Psoas muscle (tissue), 8 donors: ENCODE data around the gene CFAP46. TPM values are rescaled to one million over a fixed set of nuclear protein-coding genes. Genes with fewer than 3 reads are reported as not detected.

Experiments
- ATAC-seq, 4 donors: fragments of 200-7000 bp; cut with Tn5 transposase; one replicate each; pipeline ENCODE4 v1.9.1; 2020; ENCODE audit warnings: moderate library complexity in 3 of 4, mild to moderate bottlenecking in 2 of 4
- DNase-seq, 2 donors: peaks; one replicate each; pipeline ENCODE4 v3.0.0-alpha.2; 2020
- H3K27ac ChIP-seq: fragments of 200-600 bp; one replicate; pipeline ENCODE4 v1.8.0; 2022
- H3K27me3 ChIP-seq, 3 donors: fragments of 200-600 bp in 1 of 3; one replicate each; pipeline versions ENCODE4 v1.6.1 to v1.8.0; 2013 to 2022; ENCODE audit warnings: low read length in 2 of 3, mild to moderate bottlenecking in 2 of 3, moderate library complexity in 1 of 3; ENCODE audit not compliant: insufficient read depth in 3 of 3
- H3K36me3 ChIP-seq, 2 donors: fragments of 200-600 bp in 1 of 2; one replicate each; pipeline versions ENCODE4 v1.6.1 to v1.8.0; 2013 to 2022; ENCODE audit warnings: low read depth in 1 of 2, mild to moderate bottlenecking in 1 of 2, moderate library complexity in 1 of 2; ENCODE audit not compliant: insufficient read depth in 1 of 2
- H3K4me1 ChIP-seq: fragments of 200-600 bp; one replicate; pipeline ENCODE4 v1.8.0; 2022
- H3K4me3 ChIP-seq: fragments of 200-600 bp; one replicate; pipeline ENCODE4 v1.8.0; 2022; ENCODE audit warnings: mild to moderate bottlenecking
- H3K9me3 ChIP-seq: fragments of 200-600 bp; one replicate; pipeline ENCODE4 v1.8.0; 2022
- CTCF ChIP-seq: fragments of 200-600 bp; IDR thresholded peaks from one replicate; pipeline ENCODE4 v1.8.0; 2022; ENCODE audit warnings: antibody characterized with exemption
- WGBS, 3 donors: extraction: QIAGEN DNeasy Blood & Tissue Kit; methylation state at CpG; one replicate each; pipeline versions ENCODE4 v1.1.6 to v1.1.7; 2013; 5-methylcytosine and 5-hydroxymethylcytosine counted together
- intact Hi-C, 2 donors: fragments of 100-400 bp; cut with DNase I; formaldehyde crosslinking; loops; one replicate each; pipeline versions ENCODE4 v1.11.0 to v1.14.2; 2022
- polyA plus RNA-seq, 3 donors: library from polyadenylated mRNA; stranded (reverse); fragments of 200-250 nt; gene quantifications; one replicate each; pipeline ENCODE4 v1.2.3, GENCODE V29; 2013
- total RNA-seq, 4 donors: library from RNA; stranded (reverse); fragmentation: NEBNext Ultra II Directional in 2 of 4; extraction: Animal tissue kit (Norgen Biotek cat#: 25700) in 2 of 4; gene quantifications; one replicate each; pipeline versions ENCODE4 v1.2.1 to v1.2.4, GENCODE V29; 2021 to 2023
- donor health status: healthy with polysubstance abuse.
- donor health status: DM: no; HTN: no; CAD: no; lungs with moderate emphysema.
- donor health status: Bipolar disorder and iron deficiency.
- donor health status: healthy.
- donor health status: DM: yes; HTN: yes; CAD: no.
- donor health status: DM: no; HTN: no; CAD: no.
- donor health status: DM: no; HTN: no; CAD: no.
- donor health status: DM: yes; HTN: yes; CAD: no.

Gene CFAP46
- total and polyA plus RNA-seq, 7 donors, result 3.9 to 25.4 (median 13.8) TPM

GRCh38 chr10:132943058-132943790 lies 854 bp upstream of the CFAP46 start:
- Histone ChIP-seq H3K36me3 (no peaks in the 10 kb centered on the region), H3K4me3 (peak overlapping the region; percentile 63), H3K27me3 (peaks cover 0 to 47% (median 15%) of the 10 kb centered on the region in 3 donors), H3K27ac (no peak overlapping the region), H3K9me3 (no peaks in the 10 kb centered on the region), H3K4me1 (peaks cover 8% of the 10 kb centered on the region)
- no peak for TF ChIP-seq CTCF
- WGBS, 3 donors, result 25 to 40% (median 29%) methylated on average over 42 to 43 of the region's 43 CpGs
- intact Hi-C loops, result no loop called here
- ATAC-seq (no peak), DNase-seq (peak in 1 of 2 donors; percentile 19)

- no peak overlapping the region for H3K4me3 ChIP-seq
- H3K9me3 ChIP-seq, result no peaks in the 10 kb centered on the region
- no peak for TF ChIP-seq CTCF
- WGBS, 3 donors, result 60 to 74% (median 65%) methylated on average over 11 of the region's 11 CpGs
- H3K27ac ChIP-seq, result no peak overlapping the region
- DNase-seq (no peak), ATAC-seq (no peak)
- peaks cover 8% of the 10 kb centered on the region for H3K4me1 ChIP-seq
- peaks cover 0 to 47% (median 16%) of the 10 kb centered on the region in 3 donors for H3K27me3 ChIP-seq
- no peaks in the 10 kb centered on the region for H3K36me3 ChIP-seq
- intact Hi-C loops, result no loop called here
These were observed 724 bp downstream of the CFAP46 start for GRCh38 chr10:132941640-132942051.

GRCh38 chr10:132940791-132941465 lies 1.4 kb downstream of the CFAP46 start:
- 84 to 86% (median 84%) methylated on average over 28 of the region's 28 CpGs for WGBS, 3 donors
- no peaks in the 10 kb centered on the region for H3K36me3 ChIP-seq
- peaks cover 0 to 47% (median 16%) of the 10 kb centered on the region in 3 donors for H3K27me3 ChIP-seq
- intact Hi-C loops, result loop anchor here (1.0 kb wide), 1 partner anchor 183 kb away; no protein-coding TSS in a partner anchor
- TF ChIP-seq CTCF, result no peak
- H3K27ac ChIP-seq, result no peak overlapping the region
- ATAC-seq (no peak), DNase-seq (no peak)
- no peaks in the 10 kb centered on the region for H3K9me3 ChIP-seq
- H3K4me3 ChIP-seq, result no peak overlapping the region
- H3K4me1 ChIP-seq, result peaks cover 8% of the 10 kb centered on the region

- Histone ChIP-seq H3K4me1 (peaks cover 8% of the 10 kb centered on the region), H3K27ac (no peak overlapping the region), H3K27me3 (peaks cover 0 to 47% (median 16%) of the 10 kb centered on the region in 3 donors), H3K4me3 (no peak overlapping the region), H3K9me3 (no peaks in the 10 kb centered on the region), H3K36me3 (no peaks in the 10 kb centered on the region)
- WGBS, 3 donors, result 45 to 55% (median 47%) methylated on average over 24 of the region's 24 CpGs
- DNase-seq (peak; percentile 46 to 68), ATAC-seq (peak in 3 of 4 donors; percentile 56 to 72 (median 62))
- TF ChIP-seq CTCF, result peak; percentile 72
- intact Hi-C loops, result loop anchor here (1.0 kb wide), 1 partner anchor 184 kb away; no protein-coding TSS in a partner anchor
These were observed 2.2 kb downstream of the CFAP46 start for GRCh38 chr10:132939957-132940790.
